ENCODE data around the gene EVL.

EVL gene

GRCh38 chr14:100111931-100112704, 46.9 kb downstream of the EVL start:
- no peak for ATAC-seq

GRCh38 chr14:100114109-100114765, 49.0 kb downstream of the EVL start:
- no peak for ATAC-seq

- ATAC-seq, result no peak
Observed at GRCh38 chr14:100115236-100115635, 50.0 kb downstream of the EVL start.

GRCh38 chr14:100115726-100116125, 50.5 kb downstream of the EVL start:
- no peak for ATAC-seq

GRCh38 chr14:100116134-100116533, 50.9 kb downstream of the EVL start:
- no peak for ATAC-seq

GRCh38 chr14:100117026-100117425, 51.8 kb downstream of the EVL start:
- ATAC-seq, result no peak

- no peak for ATAC-seq
Observed at GRCh38 chr14:100117633-100118395, 52.6 kb downstream of the EVL start.

- ATAC-seq, result peak in 1 of 2 donors; percentile 33
Observed at GRCh38 chr14:100118396-100119011, 53.3 kb downstream of the EVL start.

GRCh38 chr14:100119251-100119650, 54.0 kb downstream of the EVL start:
- ATAC-seq, result no peak

GRCh38 chr14:100120522-100121269, 55.5 kb downstream of the EVL start:
- no peak for ATAC-seq

GRCh38 chr14:100121643-100122480, 56.6 kb downstream of the EVL start:
- no peak for ATAC-seq

GRCh38 chr14:100122481-100123223, 57.4 kb downstream of the EVL start:
- no peak for ATAC-seq

- ATAC-seq, result no peak
Observed at GRCh38 chr14:100123618-100124017, 58.4 kb downstream of the EVL start.

- no peak for ATAC-seq
Observed at GRCh38 chr14:100124551-100125088, 59.4 kb downstream of the EVL start.

- ATAC-seq, result no peak
Observed at GRCh38 chr14:100126401-100126800, 61.2 kb downstream of the EVL start.

GRCh38 chr14:100127853-100128455, 62.7 kb downstream of the EVL start:
- no peak for ATAC-seq

GRCh38 chr14:100128688-100129087, 63.5 kb downstream of the EVL start:
- no peak for ATAC-seq

GRCh38 chr14:100129161-100129589, 64.0 kb downstream of the EVL start:
- no peak for ATAC-seq

GRCh38 chr14:100130521-100130920, 65.3 kb downstream of the EVL start:
- no peak for ATAC-seq

- ATAC-seq, result no peak
Observed at GRCh38 chr14:100131181-100131580, 66.0 kb downstream of the EVL start.

All from activated CD4-positive, CD25-positive, alpha-beta regulatory T cell treated with anti-CD3 and anti-CD28 coated beads, Interleukin-2, amount 50 U/mL, for 24 hours (primary cell).